NT2/D1 (cell line): ENCODE results near the gene CLEC4G.
A peak's percentile ranks its signal among the peaks of the same experiment; 100 is the strongest.

ENCODE experiments used
- DNase-seq: peaks from one replicate; pipeline ENCODE4 v3.0.0-alpha.2; 2011; ENCODE audit warnings: low read depth, low spot score
- H3K27me3 ChIP-seq: 2 replicates; pipeline ENCODE4 v1.6.0; 2011; ENCODE audit warnings: mild to moderate bottlenecking; ENCODE audit not compliant: insufficient read length, insufficient read depth
- H3K36me3 ChIP-seq: 2 replicates; pipeline ENCODE4 v1.6.1; 2011; ENCODE audit warnings: mild to moderate bottlenecking, low read length, mixed read lengths; ENCODE audit not compliant: insufficient read depth, insufficient read length
- H3K4me1 ChIP-seq: 2 replicates; pipeline ENCODE4 v1.5.1; 2011; ENCODE audit not compliant: insufficient read depth, insufficient read length
- H3K4me3 ChIP-seq: 2 replicates; pipeline ENCODE4 v1.5.1; 2011; ENCODE audit warnings: low read depth; ENCODE audit not compliant: insufficient read length
- H3K9ac ChIP-seq: 2 replicates; pipeline ENCODE4 v1.6.0; 2011; ENCODE audit warnings: low read depth; ENCODE audit not compliant: insufficient read length
- H3K9me3 ChIP-seq: 2 replicates; pipeline ENCODE4 v1.5.1; 2011; ENCODE audit warnings: mild to moderate bottlenecking, low read length; ENCODE audit not compliant: insufficient read depth
- SUZ12 ChIP-seq: IDR thresholded peaks from 2 replicates; pipeline ENCODE4 v1.6.1; 2011; ENCODE audit not compliant: insufficient read length, insufficient read depth; ENCODE audit errors: extremely low read depth
- YY1 ChIP-seq: IDR thresholded peaks from 2 replicates; pipeline ENCODE4 v1.6.1; 2011; ENCODE audit not compliant: insufficient read length, insufficient read depth
- ZNF274 ChIP-seq: IDR thresholded peaks from 2 replicates; pipeline ENCODE4 v1.6.1; 2011; ENCODE audit warnings: mild to moderate bottlenecking, low read depth, low read length

CLEC4G gene

DNA sequence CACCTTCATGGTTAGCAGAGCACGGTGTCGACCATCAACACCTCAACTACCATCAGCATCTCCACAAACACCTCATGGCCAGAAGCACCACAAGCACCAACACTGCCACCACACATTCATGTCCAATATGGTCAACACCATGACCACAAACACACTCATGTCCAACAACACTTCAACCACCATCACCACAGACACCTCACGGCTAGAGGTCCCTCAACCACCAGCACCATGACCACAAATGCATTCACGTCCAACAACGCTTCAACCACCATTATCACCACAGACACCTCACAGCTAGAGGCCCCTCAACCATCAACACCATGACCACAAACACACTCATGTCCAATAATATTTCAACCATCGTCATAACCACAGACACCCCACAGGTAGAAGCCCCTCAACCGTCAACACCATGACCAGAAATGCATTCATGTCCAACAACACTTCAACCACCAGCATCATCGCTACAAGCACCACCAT, 41.1 kb downstream of the CLEC4G start:
- H3K27me3 ChIP-seq = peaks cover 5% of the 10 kb centered on the region
- DNase-seq = no peak

DNA sequence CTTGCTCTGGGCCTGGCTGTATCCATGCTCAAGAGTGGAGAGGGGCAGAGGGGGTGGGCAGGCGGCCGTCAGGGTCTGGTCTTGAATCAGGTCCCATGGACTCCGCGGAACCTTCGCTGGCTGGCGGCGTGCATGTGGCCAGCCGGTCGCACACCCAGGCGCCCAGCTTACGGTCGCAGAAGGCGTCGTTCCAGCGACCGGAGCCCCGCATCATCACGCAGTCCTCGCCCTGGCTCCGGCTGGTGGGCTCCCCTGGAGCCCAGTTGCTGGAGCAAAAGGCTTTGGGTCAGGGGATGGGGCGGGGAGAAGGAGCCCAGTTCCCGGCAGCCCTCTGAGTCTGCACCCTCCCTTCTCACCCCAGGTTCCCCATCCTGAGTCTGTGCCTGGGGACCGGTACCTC, 42.7 kb downstream of the CLEC4G start:
- TF ChIP-seq SUZ12 = no peak
- TF ChIP-seq ZNF274 = no peak
- TF ChIP-seq YY1 = no peak
- Histone ChIP-seq H3K9me3 (no peaks in the 10 kb centered on the region), H3K36me3 (peaks cover 12% of the 10 kb centered on the region), H3K9ac (no peak overlapping the region), H3K4me3 (no peak overlapping the region), H3K4me1 (peaks cover 10% of the 10 kb centered on the region), H3K27me3 (peaks cover 5% of the 10 kb centered on the region)
- DNase-seq = no peak

More for the DNA sequence above, 41.1 kb downstream of the CLEC4G start:
- H3K36me3 ChIP-seq = peaks cover 5% of the 10 kb centered on the region
- H3K4me1 ChIP-seq = peaks cover 7% of the 10 kb centered on the region
- no peaks in the 10 kb centered on the region for H3K9me3 ChIP-seq
- no peak for TF ChIP-seq SUZ12
- TF ChIP-seq ZNF274 = no peak
- TF ChIP-seq YY1 = no peak
- H3K4me3 ChIP-seq = no peak overlapping the region
- H3K9ac ChIP-seq = no peak overlapping the region

DNA sequence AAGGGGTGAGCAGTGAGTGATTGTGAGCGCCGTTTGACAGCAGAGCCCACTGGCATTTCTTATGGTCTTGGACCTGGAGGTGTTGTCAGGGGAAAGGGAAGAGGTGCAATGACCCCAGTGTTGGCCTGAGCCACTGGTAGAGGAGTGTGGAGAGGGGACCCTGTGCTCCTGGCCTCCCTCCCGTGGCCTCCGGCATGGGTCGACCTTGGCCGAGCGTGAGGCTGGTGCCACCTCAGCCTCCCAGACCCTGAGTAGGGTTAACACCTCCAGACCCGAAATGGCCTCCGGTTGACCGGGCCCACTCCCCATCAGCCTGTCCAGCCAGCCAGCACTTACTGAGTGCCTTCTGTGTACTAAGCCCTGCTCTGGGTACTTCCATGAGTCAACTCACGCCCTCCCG, 44.7 kb downstream of the CLEC4G start:
- no peak for DNase-seq
- Histone ChIP-seq H3K9me3 (no peaks in the 10 kb centered on the region), H3K4me3 (no peak overlapping the region), H3K4me1 (peaks cover 15% of the 10 kb centered on the region), H3K9ac (no peak overlapping the region), H3K27me3 (no peaks in the 10 kb centered on the region), H3K36me3 (peaks cover 25% of the 10 kb centered on the region)
- TF ChIP-seq SUZ12 (no peak), ZNF274 (no peak), YY1 (no peak)

DNA sequence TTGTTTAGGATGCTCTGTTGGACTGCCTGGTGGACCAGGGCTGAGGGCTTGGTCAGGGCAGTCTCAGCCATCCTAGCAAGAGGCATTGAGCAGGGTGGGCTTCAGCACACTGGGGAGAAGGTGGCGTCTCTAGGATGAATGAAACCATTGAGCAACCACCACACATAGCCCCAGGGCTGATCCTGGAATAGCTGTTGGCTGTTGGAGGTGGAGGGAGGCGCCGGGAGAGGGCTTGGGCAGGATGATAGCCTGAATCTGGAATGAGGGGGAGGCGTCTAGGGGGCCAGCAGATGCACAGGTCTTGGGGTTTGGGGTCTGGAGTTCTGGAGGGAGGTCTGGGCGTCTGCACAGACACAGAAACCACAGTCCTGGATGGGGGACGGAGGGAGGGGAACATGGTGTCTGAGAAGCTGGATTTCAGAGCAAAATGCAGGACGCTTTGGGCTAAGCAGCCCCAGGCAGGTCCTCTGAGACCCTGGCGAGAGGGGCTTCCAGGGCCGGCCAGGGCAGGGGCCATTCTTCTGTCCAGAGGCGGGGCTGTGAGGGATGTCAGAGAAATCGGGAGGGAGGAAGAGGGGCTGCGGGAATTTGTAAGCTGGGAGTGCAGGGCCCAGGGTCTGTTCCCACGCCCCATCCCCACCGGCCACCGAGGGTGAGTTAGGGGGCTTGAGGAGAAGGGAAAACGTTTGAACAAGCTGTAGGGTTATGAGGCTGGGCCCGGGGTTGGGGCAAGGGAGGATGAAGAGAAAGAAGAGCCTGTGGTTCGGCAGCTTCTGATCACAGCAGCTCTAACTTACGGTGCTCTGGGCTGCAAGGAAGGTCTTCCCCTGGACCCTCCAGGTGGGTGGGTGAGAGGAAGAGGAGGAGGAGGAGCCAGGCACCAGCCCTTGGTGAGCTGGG, 46.1 kb downstream of the CLEC4G start:
- Histone ChIP-seq H3K27me3 (no peaks in the 10 kb centered on the region), H3K4me3 (no peak overlapping the region), H3K9ac (no peak overlapping the region), H3K4me1 (peaks cover 19% of the 10 kb centered on the region), H3K36me3 (peaks cover 28% of the 10 kb centered on the region), H3K9me3 (no peaks in the 10 kb centered on the region)
- TF ChIP-seq SUZ12 = no peak
- no peak for TF ChIP-seq ZNF274
- TF ChIP-seq YY1 = no peak
- no peak for DNase-seq

DNA sequence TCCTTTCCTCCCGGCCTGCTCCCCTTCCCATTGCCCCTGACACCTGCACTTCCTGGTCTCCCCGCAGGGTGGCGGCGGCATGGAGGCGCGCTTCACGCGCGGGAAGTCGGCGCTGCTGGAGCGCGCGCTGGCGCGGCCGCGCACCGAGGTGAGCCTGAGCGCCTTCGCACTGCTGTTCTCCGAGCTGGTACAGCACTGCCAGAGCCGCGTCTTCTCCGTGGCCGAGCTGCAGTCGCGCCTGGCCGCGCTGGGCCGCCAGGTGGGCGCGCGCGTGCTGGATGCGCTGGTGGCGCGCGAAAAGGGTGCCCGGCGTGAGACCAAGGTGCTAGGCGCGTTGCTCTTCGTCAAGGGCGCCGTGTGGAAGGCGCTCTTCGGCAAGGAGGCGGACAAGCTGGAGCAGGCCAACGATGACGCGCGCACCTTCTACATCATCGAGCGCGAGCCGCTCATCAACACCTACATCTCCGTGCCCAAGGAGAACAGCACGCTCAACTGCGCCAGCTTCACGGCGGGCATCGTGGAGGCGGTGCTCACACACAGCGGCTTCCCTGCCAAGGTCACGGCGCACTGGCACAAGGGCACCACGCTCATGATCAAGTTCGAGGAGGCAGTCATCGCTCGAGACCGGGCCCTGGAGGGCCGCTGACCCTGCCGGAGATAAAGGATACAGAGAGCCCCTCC, 49.6 kb downstream of the CLEC4G start:
- Histone ChIP-seq H3K9ac (peak overlapping the region; percentile 95), H3K4me3 (peak overlapping the region; percentile 91), H3K4me1 (peaks cover 25% of the 10 kb centered on the region), H3K9me3 (no peaks in the 10 kb centered on the region), H3K27me3 (no peaks in the 10 kb centered on the region), H3K36me3 (peaks cover 27% of the 10 kb centered on the region)
- TF ChIP-seq YY1 = no peak
- no peak for TF ChIP-seq ZNF274
- TF ChIP-seq SUZ12 = no peak
- no peak for DNase-seq

DNA sequence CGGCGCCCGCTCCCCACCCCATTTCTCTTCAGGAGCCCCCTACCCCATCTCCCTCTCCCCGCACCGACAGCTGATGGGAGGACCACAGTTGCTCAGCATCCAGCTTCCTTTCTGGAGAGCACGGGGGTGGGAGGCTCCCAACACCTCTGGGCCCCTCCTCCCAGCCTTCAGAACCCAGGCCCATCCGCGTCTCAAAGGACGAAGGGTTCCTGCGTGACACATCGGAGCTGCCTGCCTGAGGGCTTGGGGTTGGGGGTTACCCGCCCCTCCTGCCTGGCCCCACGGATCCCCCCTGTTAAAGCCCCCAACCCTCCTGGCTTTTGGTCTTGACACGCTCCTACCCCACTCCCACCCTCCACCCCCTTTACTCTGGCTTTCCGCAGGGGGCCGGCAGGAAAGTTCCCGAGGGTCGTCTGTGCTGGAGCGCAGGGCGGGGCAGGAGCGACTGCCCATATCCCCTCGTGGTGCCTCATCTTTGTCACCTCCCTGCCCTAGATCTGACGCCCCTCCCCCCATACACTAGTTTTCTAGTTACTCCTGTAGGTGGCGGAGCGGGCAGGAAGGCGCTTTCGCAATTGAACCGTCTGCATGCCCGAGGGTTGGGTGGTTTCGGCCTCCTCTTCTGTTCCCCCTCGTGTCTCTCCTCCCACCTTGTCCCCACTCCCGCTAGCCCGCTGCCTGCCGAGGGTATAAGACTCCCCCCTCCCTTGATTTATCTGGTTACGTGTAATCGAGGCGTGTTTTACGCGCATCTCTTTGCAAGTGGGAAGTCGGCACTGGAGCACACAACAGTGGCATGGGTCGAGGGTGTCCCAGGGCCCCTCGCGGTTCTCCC, 50.4 kb downstream of the CLEC4G start:
- no peaks in the 10 kb centered on the region for H3K9me3 ChIP-seq
- peak overlapping the region; percentile 95 for H3K9ac ChIP-seq
- H3K27me3 ChIP-seq = no peaks in the 10 kb centered on the region
- DNase-seq = peak; percentile 80
- peaks cover 28% of the 10 kb centered on the region for H3K4me1 ChIP-seq
- peaks cover 24% of the 10 kb centered on the region for H3K36me3 ChIP-seq
- TF ChIP-seq ZNF274 (no peak), SUZ12 (no peak), YY1 (no peak)
- H3K4me3 ChIP-seq = peak overlapping the region; percentile 91
